ENCODE results near the gene TAF1C.

GRCh38 chr16:84178146-84178765 lies 8.6 kb downstream of the TAF1C start:
- no peak for TF ChIP-seq CTCF (conservative IDR thresholded peaks at IDR 0.05; ENCODE audit: low read length)
- no peak for TF ChIP-seq EZH2phosphoT487 (IDR thresholded peaks at IDR 0.05; ENCODE audit: borderline replicate concordance)
